ENCODE data around the gene MCM7. TPM values are rescaled to one million over a fixed set of nuclear protein-coding genes. Genes with fewer than 3 reads are reported as not detected.

Gene MCM7
- total and polyA plus RNA-seq, 2 of the 13 experiments (the other 11 are each of a cell fraction or from before 2014, with no cell fraction given): 84.5 to 214 TPM

DNA sequence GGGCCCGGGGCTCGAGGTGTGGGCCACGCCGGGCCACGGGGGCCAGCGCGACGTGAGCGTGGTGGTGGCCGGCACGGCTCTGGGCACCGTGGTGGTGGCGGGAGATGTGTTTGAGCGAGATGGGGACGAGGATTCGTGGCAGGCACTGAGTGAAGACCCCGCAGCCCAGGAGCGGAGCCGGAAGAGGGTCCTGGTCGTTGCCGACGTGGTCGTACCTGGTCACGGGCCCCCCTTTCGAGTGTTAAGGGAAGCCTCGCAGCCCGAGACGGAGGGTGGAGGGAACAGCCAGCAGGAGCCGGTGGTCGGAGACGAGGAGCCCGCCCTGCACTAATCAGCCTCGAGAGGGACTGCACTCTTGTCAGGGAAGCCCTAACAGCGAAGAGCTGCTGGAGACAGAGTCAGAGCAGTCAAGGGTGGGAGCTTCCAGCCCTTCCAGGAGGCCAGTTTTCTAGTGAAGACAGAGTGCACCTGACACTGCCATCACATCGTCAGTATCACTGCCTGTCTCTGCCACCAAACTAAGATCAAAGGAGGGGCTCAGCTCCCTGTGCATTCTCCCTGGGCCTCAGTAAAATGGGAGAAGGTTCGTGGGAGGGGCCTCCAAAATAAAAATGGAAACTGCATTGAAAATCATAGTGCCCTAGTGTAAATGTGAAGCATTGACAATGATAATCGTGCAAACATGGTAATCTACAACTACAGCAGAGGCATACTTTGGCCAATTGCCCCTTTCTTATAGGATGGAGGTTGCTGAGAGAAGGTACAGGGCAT is 26.9 kb upstream of the MCM7 start (continued):
- no peak for TF ChIP-seq ZNF724P (CRISPR knock-in tag; IDR thresholded peaks at IDR 0.05; ENCODE audit: borderline replicate concordance)
- no peak for TF ChIP-seq ATAD3A (CRISPR knock-in tag; IDR thresholded peaks at IDR 0.05)
- no peak for TF ChIP-seq PCBP2 (optimal IDR thresholded peaks at IDR 0.05; ENCODE audit: low read depth, low read length, poor library complexity, severe bottlenecking)
- TF ChIP-seq ZMYM3 (CRISPR knock-in tag; IDR thresholded peaks at IDR 0.05): no peak
- TF ChIP-seq ZNF207 (IDR thresholded peaks at IDR 0.05; ENCODE audit: borderline replicate concordance): no peak
- no peak for TF ChIP-seq SPEN (CRISPR knock-in tag; IDR thresholded peaks at IDR 0.05; ENCODE audit: low read depth)
- no peak for TF ChIP-seq TAF15 (IDR thresholded peaks at IDR 0.05; ENCODE audit: low read depth, low read length, poor library complexity, severe bottlenecking)
- TF ChIP-seq ZNF121 (CRISPR knock-in tag; IDR thresholded peaks at IDR 0.05): no peak
- no peak for TF ChIP-seq ZNF33A (CRISPR knock-in tag; IDR thresholded peaks at IDR 0.05; ENCODE audit: borderline replicate concordance)
- no peak for TF ChIP-seq BRCA1 (CRISPR knock-in tag; IDR thresholded peaks at IDR 0.05)
- TF ChIP-seq, protein P1, sequence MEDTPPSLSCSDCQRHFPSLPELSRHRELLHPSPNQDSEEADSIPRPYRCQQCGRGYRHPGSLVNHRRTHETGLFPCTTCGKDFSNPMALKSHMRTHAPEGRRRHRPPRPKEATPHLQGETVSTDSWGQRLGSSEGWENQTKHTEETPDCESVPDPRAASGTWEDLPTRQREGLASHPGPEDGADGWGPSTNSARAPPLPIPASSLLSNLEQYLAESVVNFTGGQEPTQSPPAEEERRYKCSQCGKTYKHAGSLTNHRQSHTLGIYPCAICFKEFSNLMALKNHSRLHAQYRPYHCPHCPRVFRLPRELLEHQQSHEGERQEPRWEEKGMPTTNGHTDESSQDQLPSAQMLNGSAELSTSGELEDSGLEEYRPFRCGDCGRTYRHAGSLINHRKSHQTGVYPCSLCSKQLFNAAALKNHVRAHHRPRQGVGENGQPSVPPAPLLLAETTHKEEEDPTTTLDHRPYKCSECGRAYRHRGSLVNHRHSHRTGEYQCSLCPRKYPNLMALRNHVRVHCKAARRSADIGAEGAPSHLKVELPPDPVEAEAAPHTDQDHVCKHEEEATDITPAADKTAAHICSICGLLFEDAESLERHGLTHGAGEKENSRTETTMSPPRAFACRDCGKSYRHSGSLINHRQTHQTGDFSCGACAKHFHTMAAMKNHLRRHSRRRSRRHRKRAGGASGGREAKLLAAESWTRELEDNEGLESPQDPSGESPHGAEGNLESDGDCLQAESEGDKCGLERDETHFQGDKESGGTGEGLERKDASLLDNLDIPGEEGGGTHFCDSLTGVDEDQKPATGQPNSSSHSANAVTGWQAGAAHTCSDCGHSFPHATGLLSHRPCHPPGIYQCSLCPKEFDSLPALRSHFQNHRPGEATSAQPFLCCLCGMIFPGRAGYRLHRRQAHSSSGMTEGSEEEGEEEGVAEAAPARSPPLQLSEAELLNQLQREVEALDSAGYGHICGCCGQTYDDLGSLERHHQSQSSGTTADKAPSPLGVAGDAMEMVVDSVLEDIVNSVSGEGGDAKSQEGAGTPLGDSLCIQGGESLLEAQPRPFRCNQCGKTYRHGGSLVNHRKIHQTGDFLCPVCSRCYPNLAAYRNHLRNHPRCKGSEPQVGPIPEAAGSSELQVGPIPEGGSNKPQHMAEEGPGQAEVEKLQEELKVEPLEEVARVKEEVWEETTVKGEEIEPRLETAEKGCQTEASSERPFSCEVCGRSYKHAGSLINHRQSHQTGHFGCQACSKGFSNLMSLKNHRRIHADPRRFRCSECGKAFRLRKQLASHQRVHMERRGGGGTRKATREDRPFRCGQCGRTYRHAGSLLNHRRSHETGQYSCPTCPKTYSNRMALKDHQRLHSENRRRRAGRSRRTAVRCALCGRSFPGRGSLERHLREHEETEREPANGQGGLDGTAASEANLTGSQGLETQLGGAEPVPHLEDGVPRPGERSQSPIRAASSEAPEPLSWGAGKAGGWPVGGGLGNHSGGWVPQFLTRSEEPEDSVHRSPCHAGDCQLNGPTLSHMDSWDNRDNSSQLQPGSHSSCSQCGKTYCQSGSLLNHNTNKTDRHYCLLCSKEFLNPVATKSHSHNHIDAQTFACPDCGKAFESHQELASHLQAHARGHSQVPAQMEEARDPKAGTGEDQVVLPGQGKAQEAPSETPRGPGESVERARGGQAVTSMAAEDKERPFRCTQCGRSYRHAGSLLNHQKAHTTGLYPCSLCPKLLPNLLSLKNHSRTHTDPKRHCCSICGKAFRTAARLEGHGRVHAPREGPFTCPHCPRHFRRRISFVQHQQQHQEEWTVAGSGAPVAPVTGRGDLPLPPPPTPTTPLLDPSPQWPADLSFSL (CRISPR knock-in tag; IDR thresholded peaks at IDR 0.05): no peak
- no peak for TF ChIP-seq CSRNP1 (CRISPR knock-in tag; IDR thresholded peaks at IDR 0.05)
- TF ChIP-seq SMAD9 (CRISPR knock-in tag; IDR thresholded peaks at IDR 0.05): no peak
- no peak for TF ChIP-seq CHD4 (IDR thresholded peaks at IDR 0.05; ENCODE audit: borderline replicate concordance, low read length)
- TF ChIP-seq ATF3 (CRISPR knock-in tag; IDR thresholded peaks at IDR 0.05): no peak
- no peak for TF ChIP-seq ZNF496 (CRISPR knock-in tag; IDR thresholded peaks at IDR 0.05; ENCODE audit: insufficient replicate concordance)
- TF ChIP-seq ZNF382 (CRISPR knock-in tag; IDR thresholded peaks at IDR 0.05; ENCODE audit: borderline replicate concordance): no peak
- no peak for TF ChIP-seq AGO1 (IDR thresholded peaks at IDR 0.05; ENCODE audit: low read depth, low read length, poor library complexity, severe bottlenecking)
- TF ChIP-seq HOMEZ (CRISPR knock-in tag; IDR thresholded peaks at IDR 0.05; ENCODE audit: low read depth): no peak
- no peak for TF ChIP-seq PTBP1 (IDR thresholded peaks at IDR 0.05; ENCODE audit: low read depth, low read length, poor library complexity, severe bottlenecking)

Data from HepG2 (cell line).